Activated T-cell treated with anti-CD3 and anti-CD28 coated beads for 24 hours (primary cell): ENCODE results near the gene PBX2.

Experiments used
- DNase-seq: peaks from one replicate; pipeline ENCODE4 v3.0.0-alpha.2; 2020; ENCODE audit warnings: low read depth

Gene PBX2

GRCh38 chr6:32174416-32174815 is 15.6 kb downstream of the PBX2 start:
- no peak for DNase-seq

- DNase-seq: no peak
These were observed 16.8 kb downstream of the PBX2 start for GRCh38 chr6:32173051-32173727.

GRCh38 chr6:32171234-32171633 is 18.8 kb downstream of the PBX2 start:
- DNase-seq: no peak

GRCh38 chr6:32170294-32170693 is 19.7 kb downstream of the PBX2 start:
- no peak for DNase-seq

DNA sequence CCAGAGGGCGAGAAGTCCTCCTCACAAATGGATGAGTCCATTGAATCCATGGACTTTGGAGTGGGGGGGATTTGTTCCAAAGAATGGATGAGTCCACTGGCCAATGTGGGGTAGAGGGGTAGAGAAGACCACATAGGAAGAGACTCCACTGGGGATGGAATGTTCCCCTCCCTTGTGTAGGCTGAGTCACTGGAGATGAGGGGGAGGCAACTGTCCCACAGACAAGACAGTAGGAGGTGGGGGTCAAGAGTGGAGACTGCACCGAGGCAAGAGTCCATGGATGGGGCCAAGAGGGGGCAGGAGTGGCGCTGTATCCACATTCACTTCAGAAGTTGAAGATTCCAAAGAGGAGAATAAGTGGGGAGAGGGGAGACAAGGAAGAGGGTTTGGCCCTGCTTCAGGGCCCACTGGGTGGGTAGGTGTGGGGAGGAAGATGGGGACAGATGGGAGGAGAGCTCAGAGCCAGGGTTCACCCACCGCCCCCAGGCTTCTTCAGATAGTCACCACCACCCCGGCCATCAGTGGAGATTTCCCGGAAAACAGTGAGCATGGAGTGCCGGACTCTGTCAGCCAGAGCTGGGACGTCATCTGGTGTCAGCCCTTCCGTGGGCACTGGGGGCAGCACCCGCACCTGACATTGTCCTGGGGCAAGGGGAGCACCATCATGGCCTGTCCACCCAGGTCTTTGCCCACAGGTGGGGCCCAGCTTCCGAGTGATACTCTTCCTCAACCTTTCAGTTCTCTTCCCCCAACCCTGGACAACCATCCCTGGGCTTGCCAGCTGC is 21.0 kb downstream of the PBX2 start:
- DNase-seq: no peak

- no peak for DNase-seq
These were observed 21.7 kb downstream of the PBX2 start for GRCh38 chr6:32168350-32168749.

DNA sequence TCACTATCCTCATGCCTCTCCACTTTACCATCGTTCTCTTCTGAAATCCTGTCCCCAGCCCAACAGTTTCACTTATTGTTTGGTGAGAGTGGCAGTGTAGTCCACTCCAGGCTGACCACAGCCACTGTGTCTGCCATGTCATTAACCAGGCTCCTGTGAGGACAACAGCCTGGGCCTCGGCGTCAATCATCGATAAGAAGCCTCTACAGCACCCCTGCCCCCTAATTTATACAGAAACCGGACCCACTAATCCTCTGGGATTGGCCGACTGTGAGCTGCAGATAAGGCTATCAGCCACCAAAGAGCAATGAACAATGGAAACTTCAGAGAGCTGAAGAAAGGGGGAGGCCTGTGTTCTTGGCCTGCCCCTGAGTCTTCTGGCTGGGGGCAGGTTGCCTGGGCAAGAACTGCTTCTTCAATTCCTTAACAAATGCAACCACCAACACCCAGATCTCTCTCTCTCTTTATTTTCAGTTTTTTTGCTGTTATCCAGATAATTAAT is 22.2 kb downstream of the PBX2 start:
- DNase-seq: no peak

DNA sequence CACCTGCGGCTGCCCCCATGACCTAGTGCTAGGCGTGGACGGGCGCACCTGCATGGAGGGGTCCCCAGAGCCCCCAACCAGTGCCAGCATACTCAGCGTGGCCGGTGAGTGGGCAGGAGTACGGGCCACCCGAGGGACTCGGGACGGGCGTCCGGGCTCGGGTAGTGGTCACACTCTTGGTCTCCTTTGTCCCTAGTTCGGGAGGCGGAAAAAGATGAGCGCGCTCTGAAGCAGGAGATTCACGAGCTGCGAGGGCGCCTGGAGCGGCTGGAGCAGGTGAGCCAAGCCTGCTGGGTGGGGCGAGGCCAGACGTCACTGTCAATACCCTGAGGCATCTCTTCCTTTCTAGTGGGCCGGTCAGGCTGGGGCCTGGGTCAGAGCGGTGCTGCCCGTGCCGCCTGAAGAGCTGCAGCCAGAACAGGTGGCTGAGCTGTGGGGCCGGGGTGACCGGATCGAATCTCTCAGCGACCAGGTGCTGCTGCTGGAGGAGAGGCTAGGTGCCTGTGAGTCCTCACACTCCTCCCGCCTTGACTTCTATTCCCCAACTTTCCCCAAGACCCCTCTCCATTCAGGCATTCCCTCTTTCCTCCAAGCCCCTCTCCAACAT is 22.7 kb downstream of the PBX2 start:
- DNase-seq: no peak

- no peak for DNase-seq
These were observed 23.5 kb downstream of the PBX2 start for GRCh38 chr6:32166411-32167061.

- no peak for DNase-seq
These were observed 25.7 kb downstream of the PBX2 start, which contains the start of gene EGFL8 for GRCh38 chr6:32164295-32164694. EGFL8 (plus strand) TSS chr6:32164595; CDS start chr6:32166166, 1,571 bp downstream.

DNA sequence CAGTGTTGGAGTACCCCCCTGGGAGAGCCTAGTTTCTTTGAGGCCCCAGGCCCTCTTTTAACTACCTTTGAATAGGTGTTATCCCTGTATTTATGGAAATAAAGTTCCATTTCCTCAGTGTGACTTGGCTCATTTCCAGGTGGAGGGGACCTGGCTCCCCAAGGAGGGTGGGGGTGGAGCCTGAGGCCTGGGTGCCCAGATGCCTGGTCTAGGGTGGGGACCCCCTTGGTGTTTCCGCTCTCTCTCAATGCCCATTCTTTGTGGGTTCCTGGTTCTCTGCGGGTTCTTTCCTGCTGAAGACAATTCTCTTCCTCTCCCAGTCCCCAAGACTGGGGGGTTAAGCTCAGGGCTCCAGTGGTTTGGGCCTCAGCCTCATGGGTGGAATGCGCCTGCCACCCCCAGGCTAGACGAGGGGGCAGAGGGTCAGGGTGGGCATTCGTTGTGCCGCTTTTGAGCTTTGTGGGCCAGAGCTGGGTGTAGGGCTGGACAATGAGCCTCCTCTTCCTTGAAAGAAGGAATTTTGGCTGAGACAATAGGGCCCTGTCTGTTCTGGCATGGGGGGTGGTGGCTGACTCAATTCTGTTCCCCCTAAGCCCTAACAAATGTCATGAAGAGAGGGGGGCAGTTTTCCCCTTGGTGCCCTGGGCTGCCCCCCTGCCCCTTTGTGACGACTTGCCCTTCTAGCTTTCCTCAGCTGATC is 26.3 kb downstream of the PBX2 start:
- DNase-seq: no peak

- DNase-seq: no peak
These were observed 31.9 kb downstream of the PBX2 start for GRCh38 chr6:32158052-32158451.

DNA sequence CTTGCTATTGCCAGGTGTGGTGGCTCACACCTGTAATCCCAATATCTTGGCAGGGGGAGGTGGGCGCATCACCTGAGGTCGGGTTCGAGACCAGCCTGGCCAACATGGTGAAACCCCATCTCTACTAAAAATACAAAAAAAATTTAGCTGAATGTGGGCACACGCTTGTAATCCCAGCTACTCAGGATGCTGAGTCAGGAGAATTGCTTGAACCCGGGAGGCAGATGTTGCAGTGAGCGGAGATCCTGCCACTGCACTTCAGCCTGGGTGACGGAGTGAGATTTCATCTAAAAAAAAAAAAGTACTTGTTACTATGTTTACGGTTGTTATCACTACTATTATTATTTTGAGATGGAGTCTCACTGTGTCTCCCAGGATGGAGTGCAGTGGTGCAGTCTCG is 33.1 kb downstream of the PBX2 start:
- no peak for DNase-seq

GRCh38 chr6:32154514-32155161 is 35.4 kb downstream of the PBX2 start:
- DNase-seq: peak; percentile 46

DNA sequence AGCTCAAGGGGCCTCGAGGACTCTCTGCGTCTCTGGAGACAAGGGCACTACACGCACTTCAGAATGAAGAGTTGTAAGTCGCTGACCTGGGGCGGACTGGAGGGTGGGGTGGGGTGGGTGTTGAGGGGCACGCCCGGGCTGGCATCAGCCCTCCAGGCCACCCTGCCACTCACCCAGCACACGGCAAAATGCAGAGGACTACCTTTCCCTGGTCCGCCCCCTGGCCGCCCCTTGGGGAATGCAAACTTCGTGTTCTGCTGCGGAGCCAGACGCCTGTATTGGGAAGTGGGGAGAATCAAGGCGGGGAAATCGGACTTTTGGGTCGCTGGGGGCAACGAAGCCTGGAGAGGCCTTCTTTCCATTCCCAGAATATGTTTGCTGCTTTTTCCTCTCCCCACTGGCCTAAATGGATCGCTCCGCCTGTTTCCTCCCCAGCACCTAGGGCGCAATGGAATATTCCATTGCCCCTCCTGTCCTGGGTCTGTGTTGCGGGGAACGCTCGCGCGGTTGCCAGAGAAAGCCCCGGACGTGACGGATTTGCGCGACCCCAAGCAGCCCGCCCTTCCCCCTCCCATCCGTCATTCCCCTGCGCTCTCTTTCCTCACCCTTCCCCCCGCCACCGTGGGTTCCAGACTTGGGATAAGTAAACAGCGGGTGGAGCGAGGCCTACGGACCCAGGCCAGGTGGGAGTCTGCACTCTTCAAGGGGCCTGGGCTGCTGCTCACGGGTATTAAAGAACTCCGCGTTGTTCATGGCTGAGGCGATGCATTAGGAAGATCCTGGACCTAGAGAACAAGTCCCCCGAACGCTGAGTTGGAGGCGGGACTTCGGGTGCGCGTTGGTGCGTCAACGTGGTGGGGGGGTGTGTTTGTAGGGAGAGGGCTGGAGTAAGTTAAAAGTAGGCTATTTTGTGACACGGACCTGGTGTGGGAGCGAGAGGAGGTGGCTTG is 36.2 kb downstream of the PBX2 start, which contains the start of gene PPT2:
TSS of gene PPT2 (plus strand) at position 578 of the 950 bp plus-strand sequence. CDS start 454 bp downstream, outside the sequence.
- peak; percentile 79 for DNase-seq

DNA sequence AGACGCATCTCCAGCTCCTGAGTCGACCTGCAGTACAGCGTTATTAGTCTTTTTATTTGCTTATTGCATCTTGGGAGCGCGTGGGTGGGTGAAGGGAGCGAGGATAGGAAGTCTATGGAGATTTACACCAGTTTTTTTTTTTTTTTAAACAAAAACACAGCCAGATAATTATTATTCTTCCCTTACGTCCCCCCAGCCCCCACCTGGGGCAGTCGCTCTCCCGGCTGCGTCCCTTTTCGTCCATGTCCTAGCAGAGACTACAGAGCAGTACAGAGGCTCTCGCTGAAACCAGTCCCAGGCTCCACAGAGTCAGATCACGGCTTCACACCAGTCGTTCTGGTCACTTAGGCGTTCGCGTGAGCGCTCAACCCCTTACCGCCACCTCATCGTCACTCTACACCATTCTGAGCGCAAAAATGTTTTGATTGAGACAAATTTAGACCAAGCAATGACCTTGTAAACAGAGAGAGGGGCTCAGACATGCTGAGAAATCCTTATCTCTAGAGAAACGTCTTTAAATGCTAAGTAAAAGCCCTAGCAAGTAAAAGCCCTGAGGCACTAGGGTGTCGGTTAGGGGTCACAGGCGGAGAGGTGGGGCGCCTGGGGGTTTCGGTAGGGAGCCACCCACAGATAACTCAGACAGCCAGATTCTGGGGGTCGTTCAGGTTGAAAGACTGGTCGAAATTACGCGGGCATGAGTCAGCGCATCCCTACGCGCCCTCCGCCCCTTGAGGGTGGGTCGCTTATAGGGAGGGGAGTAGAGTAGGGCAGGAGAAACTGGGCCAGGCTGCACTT is 37.0 kb downstream of the PBX2 start:
- DNase-seq: no peak

GRCh38 chr6:32151863-32152768 is 37.9 kb downstream of the PBX2 start, which contains the start of gene PRRT1:
PRRT1 (minus strand) TSS chr6:32151939; CDS start chr6:32151827, 112 bp downstream.
- no peak for DNase-seq
